ENCODE data around the gene RPL7A.

Gene RPL7A

GRCh38 chr9:133305731-133306130, 42.3 kb upstream of the RPL7A start:
- peaks cover 5% of the 10 kb centered on the region for H3K27me3 ChIP-seq (ENCODE audit: insufficient read depth, poor library complexity, severe bottlenecking)
- H3K27ac ChIP-seq (replicated peaks), result no peak overlapping the region

GRCh38 chr9:133306242-133307204, 41.5 kb upstream of the RPL7A start:
- Histone ChIP-seq H3K4me3 (replicated peaks; ENCODE audit: insufficient read depth, low read length) (no peak overlapping the region), H3K27ac (replicated peaks) (no peak overlapping the region), H3K27me3 (ENCODE audit: insufficient read depth, poor library complexity, severe bottlenecking) (peaks cover 5% of the 10 kb centered on the region)
- no peak for TF ChIP-seq GABPA (IDR thresholded peaks at IDR 0.05; ENCODE audit: low read depth)
- no peak for TF ChIP-seq POLR2AphosphoS5 (IDR thresholded peaks at IDR 0.05; ENCODE audit: low read depth)
- TF ChIP-seq SPI1 (IDR thresholded peaks at IDR 0.05; ENCODE audit: borderline replicate concordance, low read depth), result no peak
- no peak for TF ChIP-seq REST (IDR thresholded peaks at IDR 0.05; ENCODE audit: insufficient replicate concordance, low read depth)
- TF ChIP-seq CTCF (IDR thresholded peaks at IDR 0.05; ENCODE audit: insufficient read depth, low read length), result no peak
- DNase-seq (ENCODE audit: low read depth in 1 of 2, low spot score in 1 of 2), result no peak

More at GRCh38 chr9:133305731-133306130, 42.3 kb upstream of the RPL7A start:
- TF ChIP-seq REST (IDR thresholded peaks at IDR 0.05; ENCODE audit: insufficient replicate concordance, low read depth), result no peak
- DNase-seq (ENCODE audit: low read depth in 1 of 2, low spot score in 1 of 2), result no peak
- no peak overlapping the region for H3K4me3 ChIP-seq (replicated peaks; ENCODE audit: insufficient read depth, low read length)

DNA sequence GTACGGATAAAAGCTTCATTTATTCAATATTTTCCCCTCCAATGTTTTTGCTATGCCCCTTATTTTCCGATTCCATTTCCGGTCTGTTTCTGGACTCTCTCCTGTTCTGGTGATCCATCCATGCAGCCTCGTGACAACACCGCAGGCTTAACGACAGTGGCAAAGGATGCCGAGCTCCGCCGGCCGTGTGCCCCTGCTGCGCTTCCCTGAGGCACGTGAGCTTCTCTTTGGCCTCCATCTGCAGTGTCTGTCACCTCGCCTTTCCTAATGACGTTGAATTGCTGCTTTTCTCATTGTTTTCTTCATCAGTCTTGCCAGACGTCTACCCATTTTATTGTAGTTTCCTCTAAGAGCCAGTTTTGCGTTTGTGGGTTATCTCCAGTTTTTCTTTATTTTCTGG, 40.7 kb upstream of the RPL7A start:
- no peak for DNase-seq (ENCODE audit: low read depth in 1 of 2, low spot score in 1 of 2)
- Histone ChIP-seq H3K27ac (replicated peaks) (no peak overlapping the region), H3K4me3 (replicated peaks; ENCODE audit: insufficient read depth, low read length) (no peak overlapping the region), H3K27me3 (ENCODE audit: insufficient read depth, poor library complexity, severe bottlenecking) (peaks cover 5% of the 10 kb centered on the region)
- TF ChIP-seq CTCF (IDR thresholded peaks at IDR 0.05; ENCODE audit: insufficient read depth, low read length), result no peak
- TF ChIP-seq GABPA (IDR thresholded peaks at IDR 0.05; ENCODE audit: low read depth), result no peak
- no peak for TF ChIP-seq SPI1 (IDR thresholded peaks at IDR 0.05; ENCODE audit: borderline replicate concordance, low read depth)
- TF ChIP-seq POLR2AphosphoS5 (IDR thresholded peaks at IDR 0.05; ENCODE audit: low read depth), result no peak
- no peak for TF ChIP-seq REST (IDR thresholded peaks at IDR 0.05; ENCODE audit: insufficient replicate concordance, low read depth)
